Stimulated activated memory B cell treated with anti-CD40 and anti-IgM and Interleukin-4, amounts not matched to agents 10 μg/mL and 1 μg/mL and 100 μg/mL, for 72 hours (primary cell): ENCODE data around the gene TMEM45B.
"Not testable (repeated sequence)": the region's sequence is repeated elsewhere in the genome, so short reads cannot be mapped to it uniquely, and the experiment has no call there.

Source experiments
- ATAC-seq: fragments of 150-1000 bp; cut with Tn5 transposase; 2 replicates; pipeline ENCODE4 v1.10.0; 2021
- H3K27ac Mint-ChIP-seq: one replicate; pipeline ENCODE4 v1.8.0; 2022; ENCODE audit warnings: mild to moderate bottlenecking, mixed read lengths
- H3K27me3 Mint-ChIP-seq: one replicate; pipeline ENCODE4 v1.8.0; 2022; ENCODE audit warnings: mixed read lengths
- H3K36me3 Mint-ChIP-seq: one replicate; pipeline ENCODE4 v1.8.0; 2022; ENCODE audit warnings: mixed read lengths
- H3K4me1 Mint-ChIP-seq: one replicate; pipeline ENCODE4 v1.8.0; 2022; ENCODE audit warnings: mixed read lengths
- H3K4me3 Mint-ChIP-seq: one replicate; pipeline ENCODE4 v1.8.0; 2022; ENCODE audit warnings: mild to moderate bottlenecking, moderate library complexity, mixed read lengths
- H3K9me3 Mint-ChIP-seq: one replicate; pipeline ENCODE4 v1.8.0; 2022; ENCODE audit warnings: mixed read lengths

TMEM45B gene

GRCh38 chr11:129792663-129793062 is 23.0 kb upstream of the TMEM45B start:
- no peak overlapping the region for H3K27ac Mint-ChIP-seq
- ATAC-seq = no peak

GRCh38 chr11:129795089-129795488 is 20.6 kb upstream of the TMEM45B start:
- Mint-ChIP-seq H3K36me3 (no peaks in the 10 kb centered on the region), H3K9me3 (peaks cover 13% of the 10 kb centered on the region), H3K27ac (no peak overlapping the region), H3K27me3 (peaks cover 48% of the 10 kb centered on the region), H3K4me1 (no peaks in the 10 kb centered on the region), H3K4me3 (no peak overlapping the region)
- ATAC-seq = no peak

More at GRCh38 chr11:129792663-129793062, 23.0 kb upstream of the TMEM45B start:
- peaks cover 4% of the 10 kb centered on the region for H3K9me3 Mint-ChIP-seq
- H3K36me3 Mint-ChIP-seq = no peaks in the 10 kb centered on the region
- H3K27me3 Mint-ChIP-seq = peaks cover 40% of the 10 kb centered on the region
- no peak overlapping the region for H3K4me3 Mint-ChIP-seq
- H3K4me1 Mint-ChIP-seq = no peaks in the 10 kb centered on the region

GRCh38 chr11:129798212-129798611 is 17.4 kb upstream of the TMEM45B start:
- Mint-ChIP-seq H3K36me3 (no peaks in the 10 kb centered on the region), H3K4me3 (no peak overlapping the region), H3K9me3 (peaks cover 16% of the 10 kb centered on the region), H3K27me3 (peaks cover 49% of the 10 kb centered on the region), H3K27ac (no peak overlapping the region), H3K4me1 (no peaks in the 10 kb centered on the region)
- ATAC-seq = no peak

GRCh38 chr11:129800162-129800561 is 15.5 kb upstream of the TMEM45B start:
- not testable (repeated sequence) for H3K27ac Mint-ChIP-seq, ATAC-seq, H3K36me3 Mint-ChIP-seq, H3K4me1 Mint-ChIP-seq, H3K4me3 Mint-ChIP-seq
- H3K27me3 Mint-ChIP-seq = peaks cover 68% of the 10 kb centered on the region
- peaks cover 20% of the 10 kb centered on the region for H3K9me3 Mint-ChIP-seq

- no peak for ATAC-seq
- H3K9me3 Mint-ChIP-seq = peaks cover 22% of the 10 kb centered on the region
- no peaks in the 10 kb centered on the region for H3K36me3 Mint-ChIP-seq
- no peak overlapping the region for H3K27ac Mint-ChIP-seq
- no peak overlapping the region for H3K4me3 Mint-ChIP-seq
- peaks cover 71% of the 10 kb centered on the region for H3K27me3 Mint-ChIP-seq
- no peaks in the 10 kb centered on the region for H3K4me1 Mint-ChIP-seq
Measured at GRCh38 chr11:129800655-129801054, 15.0 kb upstream of the TMEM45B start.

- ATAC-seq = no peak
- Mint-ChIP-seq H3K4me3 (no peak overlapping the region), H3K36me3 (no peaks in the 10 kb centered on the region), H3K27me3 (peaks cover 82% of the 10 kb centered on the region), H3K4me1 (no peaks in the 10 kb centered on the region), H3K9me3 (peaks cover 21% of the 10 kb centered on the region), H3K27ac (no peak overlapping the region)
Measured at GRCh38 chr11:129803533-129803932, 12.1 kb upstream of the TMEM45B start.

GRCh38 chr11:129804012-129804411 is 11.6 kb upstream of the TMEM45B start:
- Mint-ChIP-seq H3K4me3 (no peak overlapping the region), H3K4me1 (no peaks in the 10 kb centered on the region), H3K9me3 (peaks cover 16% of the 10 kb centered on the region), H3K27ac (no peak overlapping the region), H3K36me3 (no peaks in the 10 kb centered on the region), H3K27me3 (peaks cover 82% of the 10 kb centered on the region)
- ATAC-seq = no peak

- Mint-ChIP-seq H3K9me3 (peaks cover 16% of the 10 kb centered on the region), H3K27me3 (peaks cover 50% of the 10 kb centered on the region)
- H3K36me3 Mint-ChIP-seq, H3K4me3 Mint-ChIP-seq, H3K4me1 Mint-ChIP-seq, ATAC-seq, H3K27ac Mint-ChIP-seq: not testable (repeated sequence)
Measured at GRCh38 chr11:129808241-129808640, 7.4 kb upstream of the TMEM45B start.

GRCh38 chr11:129813231-129813791 is 2.3 kb upstream of the TMEM45B start:
- Mint-ChIP-seq H3K9me3 (peaks cover 5% of the 10 kb centered on the region), H3K27me3 (peaks cover 34% of the 10 kb centered on the region), H3K4me1 (no peaks in the 10 kb centered on the region), H3K4me3 (no peak overlapping the region), H3K36me3 (no peaks in the 10 kb centered on the region), H3K27ac (no peak overlapping the region)
- no peak for ATAC-seq

GRCh38 chr11:129814244-129815014 is 1.2 kb upstream of the TMEM45B start:
- Mint-ChIP-seq H3K4me3 (no peak overlapping the region), H3K4me1 (no peaks in the 10 kb centered on the region), H3K9me3 (peaks cover 5% of the 10 kb centered on the region), H3K27ac (no peak overlapping the region), H3K27me3 (peaks cover 41% of the 10 kb centered on the region), H3K36me3 (no peaks in the 10 kb centered on the region)
- ATAC-seq = no peak

GRCh38 chr11:129817534-129818051 is 1.9 kb downstream of the TMEM45B start:
- peaks cover 46% of the 10 kb centered on the region for H3K27me3 Mint-ChIP-seq
- no peak overlapping the region for H3K4me3 Mint-ChIP-seq
- no peaks in the 10 kb centered on the region for H3K9me3 Mint-ChIP-seq
- no peak overlapping the region for H3K27ac Mint-ChIP-seq
- no peaks in the 10 kb centered on the region for H3K4me1 Mint-ChIP-seq
- no peaks in the 10 kb centered on the region for H3K36me3 Mint-ChIP-seq
- ATAC-seq = no peak

- H3K9me3 Mint-ChIP-seq, H3K4me3 Mint-ChIP-seq, H3K36me3 Mint-ChIP-seq, H3K4me1 Mint-ChIP-seq, H3K27ac Mint-ChIP-seq, ATAC-seq: not testable (repeated sequence)
- H3K27me3 Mint-ChIP-seq = peaks cover 46% of the 10 kb centered on the region
Measured at GRCh38 chr11:129818236-129818635, 2.6 kb downstream of the TMEM45B start.

- Mint-ChIP-seq H3K27ac (no peak overlapping the region), H3K4me1 (no peaks in the 10 kb centered on the region), H3K36me3 (no peaks in the 10 kb centered on the region), H3K9me3 (no peaks in the 10 kb centered on the region), H3K4me3 (no peak overlapping the region), H3K27me3 (peaks cover 46% of the 10 kb centered on the region)
- ATAC-seq = no peak
Measured at GRCh38 chr11:129819237-129819636, 3.6 kb downstream of the TMEM45B start.

GRCh38 chr11:129820228-129820627 is 4.6 kb downstream of the TMEM45B start:
- H3K4me1 Mint-ChIP-seq, H3K4me3 Mint-ChIP-seq, H3K27ac Mint-ChIP-seq, H3K9me3 Mint-ChIP-seq, H3K36me3 Mint-ChIP-seq, ATAC-seq: not testable (repeated sequence)
- H3K27me3 Mint-ChIP-seq = peaks cover 42% of the 10 kb centered on the region

GRCh38 chr11:129823281-129823680 is 7.6 kb downstream of the TMEM45B start:
- peaks cover 12% of the 10 kb centered on the region for H3K27me3 Mint-ChIP-seq
- H3K36me3 Mint-ChIP-seq, H3K4me3 Mint-ChIP-seq, H3K4me1 Mint-ChIP-seq, H3K9me3 Mint-ChIP-seq, ATAC-seq, H3K27ac Mint-ChIP-seq: not testable (repeated sequence)

GRCh38 chr11:129823799-129824198 is 8.2 kb downstream of the TMEM45B start:
- H3K27ac Mint-ChIP-seq, H3K36me3 Mint-ChIP-seq, H3K4me1 Mint-ChIP-seq, H3K4me3 Mint-ChIP-seq, ATAC-seq, H3K27me3 Mint-ChIP-seq, H3K9me3 Mint-ChIP-seq: not testable (repeated sequence)
